HT-29 (cell line): Measurements from ENCODE around the gene PGAM1. TPM values are rescaled to one million over a fixed set of nuclear protein-coding genes. Genes with fewer than 3 reads are reported as not detected.
A peak's percentile ranks its signal among the peaks of the same experiment; 100 is the strongest.
"Not testable (repeated sequence)": the region's sequence is repeated elsewhere in the genome, so short reads cannot be mapped to it uniquely, and the experiment has no call there.

Experiments used
- DNase-seq: peaks from one replicate; pipeline ENCODE4 v3.0.0-alpha.2; 2015; ENCODE audit warnings: low spot score
- small RNA-seq: library from RNA; depleted of rRNA; stranded (forward); fragments of <200 nt; gene quantifications from one replicate; pipeline ENCODE3, GENCODE V24; 2014
- total RNA-seq: library from RNA; depleted of rRNA; stranded (reverse); fragments of >200 nt; shearing (Covaris generic); gene quantifications from 2 replicates; pipeline ENCODE4 v1.2.3, GENCODE V29; 2014; rRNA removed

PGAM1 gene
- total RNA-seq, 1 experiment from 2014 or later = 362 TPM

DNA sequence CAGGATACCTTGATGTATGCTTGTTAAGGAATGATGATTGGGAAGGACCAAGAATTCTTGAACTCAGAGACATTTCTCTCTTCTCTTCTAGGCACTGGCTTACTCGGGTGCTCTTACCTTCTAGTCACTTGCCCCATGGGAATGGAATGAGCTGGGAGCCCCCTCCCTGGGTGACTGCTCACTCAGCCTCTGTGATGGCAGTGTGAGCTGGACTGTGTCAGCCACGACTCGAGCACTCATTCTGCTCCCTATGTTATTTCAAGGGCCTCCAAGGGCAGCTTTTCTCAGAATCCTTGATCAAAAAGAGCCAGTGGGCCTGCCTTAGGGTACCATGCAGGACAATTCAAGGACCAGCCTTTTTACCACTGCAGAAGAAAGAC, 30.7 kb downstream of the PGAM1 start:
- no peak for DNase-seq

DNA sequence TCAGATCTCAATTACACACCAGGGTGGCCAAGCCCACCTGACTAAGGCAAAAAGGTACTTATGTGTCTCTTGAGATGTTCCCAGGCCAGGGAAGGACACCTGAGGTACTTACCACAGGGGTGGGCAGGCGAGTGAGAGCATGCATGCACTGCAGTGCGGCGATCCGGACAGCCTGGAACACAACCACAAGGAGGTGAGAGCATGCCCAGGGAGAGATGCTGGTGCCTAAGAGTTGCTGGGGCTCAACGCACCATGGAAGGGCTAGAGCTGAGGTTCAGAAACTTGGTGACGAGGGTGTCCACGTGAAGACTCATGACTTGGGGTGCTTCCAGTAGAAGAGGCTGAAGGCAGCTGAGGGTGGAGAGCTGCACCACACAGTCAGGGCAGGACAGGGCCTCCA, 33.1 kb downstream of the PGAM1 start:
- DNase-seq = no peak

DNA sequence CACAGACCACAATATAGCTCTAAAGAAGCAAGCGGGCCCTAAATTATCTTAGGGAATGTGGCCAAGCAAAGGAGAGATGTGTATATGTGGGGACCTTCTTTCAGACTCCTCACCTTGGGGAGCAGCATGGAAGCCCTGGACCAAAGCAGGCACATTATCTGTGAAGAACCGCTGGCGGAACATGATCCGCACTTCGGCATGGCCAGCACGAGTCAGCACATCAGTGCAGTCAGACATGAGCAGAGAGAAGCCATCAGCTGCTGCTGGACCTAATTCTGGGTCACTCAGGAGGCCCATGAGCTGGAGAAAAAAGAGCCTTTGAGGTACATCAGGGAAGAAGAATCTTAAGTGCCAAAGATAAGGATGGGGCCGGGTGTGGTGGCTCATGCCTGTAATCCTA, 33.9 kb downstream of the PGAM1 start:
- no peak for DNase-seq

DNA sequence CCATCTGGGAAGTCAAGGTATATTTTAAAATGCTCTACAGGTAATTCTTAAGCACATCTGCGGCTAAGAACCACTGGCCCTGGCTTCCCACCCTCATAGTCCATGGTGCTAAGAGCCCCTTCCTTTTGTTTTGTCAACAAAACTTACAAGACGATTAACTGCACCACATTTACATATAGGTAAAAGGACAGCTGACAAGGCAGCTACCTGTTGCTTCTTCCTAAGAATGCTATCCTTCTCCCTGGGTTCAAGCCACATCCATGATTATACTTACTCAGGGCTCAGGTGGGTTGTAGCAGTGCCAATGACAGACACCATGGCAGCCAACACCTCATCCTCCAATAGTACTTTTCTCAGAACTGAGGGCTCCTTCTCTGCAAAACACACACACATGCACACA, 36.3 kb downstream of the PGAM1 start:
- DNase-seq = no peak

DNA sequence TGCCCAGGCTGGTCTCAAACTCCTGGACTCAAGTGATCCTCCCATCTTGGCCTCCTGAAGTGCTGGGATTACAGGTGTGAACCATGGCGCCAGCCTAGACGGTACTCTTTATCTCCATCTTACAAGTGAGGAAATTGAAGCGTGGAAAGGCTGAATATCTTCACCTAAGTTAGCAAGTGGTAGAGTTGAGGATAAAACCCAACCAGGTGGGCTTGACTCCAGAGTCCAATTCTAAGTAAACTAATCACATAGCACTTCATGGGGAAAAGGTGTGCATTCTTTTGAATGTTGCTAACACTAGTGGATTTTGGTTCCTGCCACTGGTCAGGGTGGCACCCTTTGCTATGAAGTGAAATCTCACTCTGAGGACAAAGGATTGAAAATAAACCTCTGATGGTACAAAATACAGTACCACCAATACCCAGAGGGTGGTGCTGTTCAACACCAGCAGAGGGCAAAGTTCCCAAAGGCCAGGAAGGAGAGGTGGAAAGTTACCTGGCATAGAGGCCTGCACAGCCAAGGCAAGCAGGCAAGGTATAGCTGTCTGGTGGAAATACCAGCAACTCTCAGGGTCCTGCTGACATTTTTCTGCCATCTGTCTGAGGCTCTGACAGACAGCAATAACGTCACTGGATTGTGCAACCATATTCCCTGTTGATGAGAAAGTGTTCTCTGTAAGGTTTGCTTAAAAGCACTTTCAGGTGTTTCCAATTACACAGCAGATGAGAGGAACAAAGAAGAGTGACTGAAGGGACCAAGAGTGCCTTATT, 37.6 kb downstream of the PGAM1 start:
- DNase-seq = peak; percentile 78

DNA sequence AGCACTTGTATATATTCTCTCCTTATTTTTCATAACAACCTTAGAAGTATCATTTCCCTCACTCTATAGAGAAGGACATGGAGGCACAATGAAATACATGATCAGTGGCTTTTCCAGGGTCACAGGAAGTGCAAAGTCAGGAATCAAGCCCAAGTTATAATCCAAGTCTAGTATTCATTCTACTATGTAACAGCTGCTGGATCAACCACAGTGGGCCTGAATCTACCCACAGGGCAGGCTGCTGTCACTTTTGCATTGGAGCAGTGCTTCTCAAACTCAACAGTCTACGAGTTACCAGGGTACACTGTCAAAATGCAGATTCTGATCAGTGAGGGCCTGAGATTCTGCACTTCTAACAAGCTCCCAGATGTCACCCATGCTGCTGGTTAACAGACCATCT, 38.2 kb downstream of the PGAM1 start:
- no peak for DNase-seq

DNA sequence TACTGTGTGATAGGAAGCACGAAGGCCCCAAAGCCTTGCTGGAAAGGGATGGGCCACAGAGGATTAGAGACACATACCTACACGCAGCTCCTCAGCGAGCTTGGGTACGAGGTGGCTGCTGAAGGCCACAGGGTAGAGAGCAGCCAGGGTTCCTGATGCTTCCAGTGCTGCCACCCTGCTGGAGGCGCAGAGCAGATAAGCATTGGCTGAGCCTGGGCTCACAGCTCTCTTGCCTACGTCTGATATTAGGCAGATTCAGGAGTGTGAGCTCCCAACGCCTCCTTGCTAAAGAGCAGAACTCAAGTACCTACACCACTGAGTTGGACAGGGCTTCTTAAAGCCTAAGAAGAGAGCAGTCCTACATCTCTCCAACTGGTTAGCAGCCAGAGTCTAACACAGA, 40.0 kb downstream of the PGAM1 start:
- DNase-seq = no peak

DNA sequence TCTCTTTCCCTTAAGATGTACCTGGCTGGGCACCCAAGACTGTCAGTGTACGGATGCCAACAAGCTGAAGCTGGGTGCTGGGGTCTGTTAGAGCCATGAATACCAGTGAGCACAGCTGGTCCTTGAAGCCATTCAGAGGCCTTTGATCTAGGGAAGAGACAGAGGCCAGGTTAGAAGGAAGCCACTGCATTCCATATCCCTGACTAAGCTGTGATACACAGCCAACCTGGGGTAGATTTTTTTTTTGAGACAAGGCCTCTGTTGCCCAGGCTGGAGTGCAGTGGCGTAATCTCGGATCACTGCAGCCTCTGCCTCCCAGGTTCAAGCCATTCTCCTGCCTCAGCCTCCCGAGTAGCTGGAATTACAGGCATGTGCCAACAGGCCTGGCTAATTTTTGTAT, 40.8 kb downstream of the PGAM1 start:
- no peak for DNase-seq

DNA sequence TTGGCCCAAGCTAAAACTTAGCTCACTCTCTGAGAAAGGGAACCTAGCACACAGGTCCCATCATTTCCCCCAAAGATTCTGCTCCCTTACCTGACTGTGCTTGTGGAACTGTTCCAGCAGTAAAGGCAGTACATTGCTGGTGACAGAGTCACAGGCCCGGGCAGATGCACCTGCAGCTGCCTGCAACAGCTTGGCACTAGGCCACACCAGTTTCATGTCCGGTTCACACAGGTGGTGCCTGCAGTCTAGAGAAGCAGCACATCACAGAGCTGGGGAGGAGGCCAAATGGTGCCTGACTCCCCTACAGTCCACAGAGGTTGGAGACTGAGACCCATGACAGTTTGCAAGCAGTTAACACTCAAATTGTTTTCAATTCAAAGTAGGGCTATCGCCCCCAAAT, 42.2 kb downstream of the PGAM1 start:
- no peak for DNase-seq

DNA sequence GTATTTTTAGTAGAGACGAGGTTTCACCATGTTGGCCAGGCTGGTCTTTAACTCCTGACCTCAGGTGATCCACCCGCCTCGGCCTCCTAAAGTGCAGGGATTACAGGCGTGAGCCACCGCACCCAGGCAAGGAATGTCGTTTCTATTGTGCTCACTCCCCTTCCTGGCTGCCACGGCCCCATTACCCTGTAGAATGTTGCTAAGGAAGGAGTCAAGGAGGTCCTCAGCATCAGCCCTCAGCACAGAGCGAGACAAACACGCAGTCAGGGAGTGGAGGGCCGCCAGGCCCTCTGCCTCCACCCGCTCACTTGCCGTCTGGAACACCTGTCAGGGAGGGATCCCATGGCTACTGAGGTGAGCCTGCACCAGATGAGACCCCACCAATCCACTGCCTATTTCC, 42.8 kb downstream of the PGAM1 start:
- not testable (repeated sequence) for DNase-seq

DNA sequence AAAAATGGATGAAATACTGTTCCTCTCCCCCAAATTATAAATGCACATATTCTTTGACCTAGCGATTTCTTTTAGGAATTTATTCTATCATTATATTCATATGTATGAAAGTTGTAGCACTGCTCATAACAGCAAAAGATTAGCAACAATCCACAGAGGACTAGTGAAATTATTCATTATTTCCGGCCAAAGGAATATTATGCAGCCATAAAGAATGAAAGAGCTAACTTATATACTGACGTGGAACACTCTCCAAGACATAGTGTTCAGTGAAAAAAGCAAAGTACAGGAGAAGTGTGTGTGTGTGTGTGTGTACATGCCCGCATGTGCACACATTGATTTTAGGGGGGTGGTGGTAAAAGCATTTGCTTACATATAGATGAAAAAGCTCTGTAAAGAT, 48.9 kb downstream of the PGAM1 start:
- no peak for DNase-seq

DNA sequence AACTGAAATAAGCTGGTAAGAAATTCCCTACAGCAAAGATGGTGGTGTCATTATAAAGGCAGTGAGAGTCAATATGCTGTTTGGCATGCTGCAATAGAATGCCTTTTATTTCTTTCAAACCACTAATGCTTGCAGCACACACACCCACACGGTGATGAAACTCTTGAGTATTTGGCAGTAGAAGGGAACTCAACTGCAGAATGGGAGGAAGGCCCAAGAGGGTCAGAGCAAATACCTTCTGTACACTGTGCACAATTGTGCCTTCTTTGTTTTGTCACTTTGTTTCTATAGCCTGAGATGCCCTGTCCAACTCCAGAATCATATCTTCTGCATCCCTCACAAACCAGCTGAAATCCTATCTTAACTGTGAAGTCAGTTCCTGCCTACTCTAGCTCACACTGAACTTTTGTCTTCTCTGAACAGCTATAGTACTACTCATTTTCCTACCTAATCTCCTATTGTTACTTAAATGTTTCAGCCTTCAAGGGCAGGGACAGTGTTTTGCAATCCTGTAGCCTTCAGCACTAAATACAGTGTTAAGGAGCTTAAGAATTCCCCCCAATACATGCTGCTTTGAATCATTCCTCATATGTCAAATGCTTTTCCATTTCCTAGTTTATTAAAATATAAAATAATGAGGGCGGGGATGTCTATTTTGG, 50.1 kb downstream of the PGAM1 start:
- no peak for DNase-seq

DNA sequence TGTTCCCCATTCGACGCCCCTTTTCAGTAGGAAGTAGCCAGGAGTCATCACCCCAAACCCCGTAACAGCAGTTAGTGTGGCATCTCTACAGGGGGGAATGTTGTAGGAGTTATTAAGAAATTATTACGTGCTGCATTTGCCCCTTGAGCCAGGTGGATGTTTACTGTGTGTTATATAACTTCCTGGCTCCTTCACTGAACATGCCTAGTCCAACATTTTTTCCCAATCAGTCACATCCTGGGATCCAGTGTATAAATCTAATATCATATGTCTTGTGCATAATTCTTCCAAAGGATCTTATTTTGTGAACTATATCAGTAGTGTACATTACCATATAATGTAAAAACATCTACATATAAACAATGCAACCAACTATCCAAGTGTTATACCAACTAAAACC, 53.4 kb downstream of the PGAM1 start:
- DNase-seq = not testable (repeated sequence)

DNA sequence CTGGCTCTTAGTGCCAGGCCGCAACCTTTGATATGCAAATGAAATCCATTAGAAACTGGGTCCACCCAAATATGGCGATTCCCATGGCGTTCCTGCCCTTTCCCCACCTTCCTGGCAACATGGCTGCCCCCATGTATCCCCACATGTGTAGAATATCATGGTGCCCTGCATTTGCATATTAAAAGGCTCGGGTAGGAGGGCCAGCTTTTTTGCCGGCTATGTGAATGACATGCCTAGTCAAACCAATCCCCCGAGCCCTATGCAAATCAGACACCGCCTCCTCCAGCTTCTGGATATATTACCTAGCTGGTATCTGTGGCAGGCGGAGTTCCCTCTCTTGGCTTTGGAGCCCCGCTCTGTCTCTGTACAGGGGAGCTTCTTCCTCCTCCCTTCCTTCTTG, 53.9 kb downstream of the PGAM1 start:
- no peak for DNase-seq

DNA sequence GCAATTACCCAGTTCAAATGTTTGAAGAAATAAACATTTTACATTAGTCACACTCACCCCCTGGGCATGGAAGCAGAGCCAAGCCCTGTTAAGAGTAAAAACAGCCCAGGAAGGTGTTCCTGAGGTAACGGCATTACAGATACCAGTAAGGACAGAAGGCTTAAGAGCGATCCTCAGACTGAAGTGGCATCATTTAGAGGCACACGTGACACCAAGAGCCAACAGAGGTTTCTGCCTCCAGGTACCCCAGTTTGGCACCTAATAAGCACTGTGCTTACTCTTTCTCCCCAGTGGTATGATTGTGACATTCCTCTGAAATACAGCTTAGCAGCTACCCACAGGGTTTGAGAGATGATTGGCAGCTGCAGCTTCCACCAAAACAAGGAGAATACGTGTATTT, 55.1 kb downstream of the PGAM1 start:
- DNase-seq = no peak

DNA sequence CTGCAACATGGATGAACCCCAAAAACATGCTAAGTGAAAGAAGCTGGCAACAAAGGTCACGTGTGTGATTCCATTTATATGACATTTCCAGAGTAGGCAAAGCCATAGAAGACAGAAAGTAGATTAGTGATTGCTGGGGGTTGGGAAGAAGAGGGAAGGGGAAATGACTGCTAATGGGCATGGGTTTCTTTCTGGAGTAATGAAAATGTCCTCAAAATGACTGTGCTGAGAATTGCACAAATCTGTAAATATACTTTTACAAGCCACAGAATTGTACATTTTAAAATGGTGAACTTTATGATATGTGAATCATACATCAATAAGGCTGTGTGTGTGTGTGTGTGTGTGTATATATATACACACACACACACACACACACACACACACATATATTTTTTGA, 56.4 kb downstream of the PGAM1 start:
- no peak for DNase-seq

Small RNAs within 50 kb of the gene (small RNA-seq; reads per million reads assigned to genes)
- gene RF00019 = not detected

Other genes with a start within 250 kb of the PGAM1 start
- under 0.01 TPM in 1 of 2 replicates, not detected in the other for gene SLIT1, start 240.2 kb upstream of the PGAM1 start, total RNA-seq
- gene ARHGAP19, start 133.6 kb upstream of the PGAM1 start, total RNA-seq = 4.6 and 5.2 TPM in 2 replicates
- gene FRAT1, start 106.9 kb upstream of the PGAM1 start, total RNA-seq = 3.7 and 5.8 TPM in 2 replicates
- 29.1 and 30.3 TPM in 2 replicates for gene FRAT2, start 91.5 kb upstream of the PGAM1 start, total RNA-seq
- 67.7 and 76.2 TPM in 2 replicates for gene RRP12, start 24.9 kb upstream of the PGAM1 start, total RNA-seq
- gene EXOSC1, start 19.8 kb downstream of the PGAM1 start, total RNA-seq = 35.6 and 44.3 TPM in 2 replicates
- 43.8 and 48.4 TPM in 2 replicates for gene ZDHHC16, start 20.0 kb downstream of the PGAM1 start, total RNA-seq
- 78.7 and 103 TPM in 2 replicates for gene MMS19, start 72.2 kb downstream of the PGAM1 start, total RNA-seq
- 21.2 and 23.5 TPM in 2 replicates for gene UBTD1, start 72.7 kb downstream of the PGAM1 start, total RNA-seq
- 0.23 TPM in 1 of 2 replicates, not detected in the other for gene ANKRD2, start 146.6 kb downstream of the PGAM1 start, total RNA-seq
- gene HOGA1, start 158.2 kb downstream of the PGAM1 start, total RNA-seq = 0.26 and 0.36 TPM in 2 replicates
- gene C10orf62, start 163.5 kb downstream of the PGAM1 start, total RNA-seq = not detected in 2 replicates
- 0.29 and 1.2 TPM in 2 replicates for gene MORN4, start 207.3 kb downstream of the PGAM1 start, total RNA-seq
- 10.4 and 11.2 TPM in 2 replicates for gene PI4K2A, start 214.5 kb downstream of the PGAM1 start, total RNA-seq